H9 (cell line): Measurements from ENCODE around the gene TNRC6C. TPM values are rescaled to one million over a fixed set of nuclear protein-coding genes. Genes with fewer than 3 reads are reported as not detected.

Experiments
- DNase-seq: peaks from one replicate; pipeline ENCODE4 v3.0.0-alpha.2; 2017
- H2AFZ ChIP-seq: one replicate; pipeline ENCODE4 v1.6.1; 2013; ENCODE audit warnings: mild to moderate bottlenecking, low read length, control low read depth, moderate library complexity
- H2AK5ac ChIP-seq: 2 replicates; pipeline ENCODE4 v1.6.1; 2013; ENCODE audit warnings: low read length, control low read depth, mixed read lengths; ENCODE audit not compliant: insufficient read length
- H2BK120ac ChIP-seq: one replicate; pipeline ENCODE4 v1.6.1; 2013; ENCODE audit warnings: low read depth, mild to moderate bottlenecking, low read length, control low read depth, inconsistent platforms; ENCODE audit not compliant: poor library complexity, severe bottlenecking
- H2BK12ac ChIP-seq: 2 replicates; pipeline ENCODE4 v1.6.1; 2013; ENCODE audit warnings: low read length, control low read depth, mixed read lengths, low read depth; ENCODE audit not compliant: insufficient read length
- H2BK15ac ChIP-seq: 2 replicates; pipeline ENCODE4 v1.6.1; 2013; ENCODE audit warnings: low read depth, low read length, control low read depth
- H2BK20ac ChIP-seq: one replicate; pipeline ENCODE4 v1.6.1; 2013; ENCODE audit warnings: low read depth, mild to moderate bottlenecking, low read length, control low read depth, inconsistent platforms; ENCODE audit not compliant: poor library complexity, severe bottlenecking
- H2BK5ac ChIP-seq: 2 replicates; pipeline ENCODE4 v1.6.1; 2013; ENCODE audit warnings: low read length, control low read depth, mixed read lengths; ENCODE audit not compliant: insufficient read length
- H3K14ac ChIP-seq: 2 replicates; pipeline ENCODE4 v1.6.1; 2013; ENCODE audit warnings: low read length, control low read depth; ENCODE audit not compliant: insufficient read depth
- H3K18ac ChIP-seq: 2 replicates; pipeline ENCODE4 v1.6.1; 2013; ENCODE audit warnings: low read depth, mild to moderate bottlenecking, mixed read lengths, low read length, control low read depth; ENCODE audit not compliant: insufficient read length
- H3K23ac ChIP-seq: 2 replicates; pipeline ENCODE4 v1.6.1; 2013; ENCODE audit warnings: low read length, control low read depth, mixed read lengths, low read depth; ENCODE audit not compliant: insufficient read length
- H3K23me2 ChIP-seq: 2 replicates; pipeline ENCODE4 v1.6.1; 2013; ENCODE audit warnings: low read depth, mild to moderate bottlenecking, mixed read lengths, low read length, control low read depth; ENCODE audit not compliant: insufficient read length, poor library complexity, severe bottlenecking
- H3K27ac ChIP-seq: 2 replicates; pipeline ENCODE4 v1.5.1; 2013; ENCODE audit warnings: low read length, control low read depth, mixed read lengths, low read depth; ENCODE audit not compliant: insufficient read length
- H3K27me3 ChIP-seq: 2 replicates; pipeline ENCODE4 v1.6.1; 2013; ENCODE audit warnings: low read length, control low read depth, inconsistent platforms; ENCODE audit not compliant: insufficient read depth
- H3K4ac ChIP-seq: 2 replicates; pipeline ENCODE4 v1.6.1; 2013; ENCODE audit warnings: low read depth, mild to moderate bottlenecking, control low read depth, inconsistent platforms, low read length, moderate library complexity
- H3K4me1 ChIP-seq: 2 replicates; pipeline ENCODE4 v1.6.1; 2013; ENCODE audit warnings: low read length, control low read depth, inconsistent platforms; ENCODE audit not compliant: insufficient read depth
- H3K4me2 ChIP-seq: 2 replicates; pipeline ENCODE4 v1.6.1; 2013; ENCODE audit warnings: low read length, control low read depth, mixed read lengths; ENCODE audit not compliant: insufficient read length, insufficient read depth
- H3K56ac ChIP-seq: 2 replicates; pipeline ENCODE4 v1.6.1; 2013; ENCODE audit warnings: low read depth, mild to moderate bottlenecking, mixed read lengths, low read length, control low read depth; ENCODE audit not compliant: insufficient read length
- H3K79me1 ChIP-seq: 2 replicates; pipeline ENCODE4 v1.6.1; 2013; ENCODE audit warnings: low read depth, mild to moderate bottlenecking, moderate library complexity, low read length, control low read depth, inconsistent platforms; ENCODE audit not compliant: insufficient read depth, poor library complexity, severe bottlenecking
- H3K79me2 ChIP-seq: 2 replicates; pipeline ENCODE4 v1.6.1; 2013; ENCODE audit warnings: low read length, control low read depth, inconsistent platforms; ENCODE audit not compliant: insufficient read depth
- H3K9ac ChIP-seq: 2 replicates; pipeline ENCODE4 v1.6.1; 2013; ENCODE audit warnings: low read length, control low read depth, mixed read lengths; ENCODE audit not compliant: insufficient read length; ENCODE audit errors: extremely low read depth
- H3K9me3 ChIP-seq: one replicate; pipeline ENCODE4 v1.6.1; 2013; ENCODE audit warnings: low read depth, low read length, inconsistent platforms; ENCODE audit not compliant: control insufficient read depth
- H3T11ph ChIP-seq: one replicate; pipeline ENCODE4 v1.6.1; 2013; ENCODE audit warnings: mild to moderate bottlenecking, low read length, control low read depth, inconsistent platforms
- H4K20me1 ChIP-seq: one replicate; pipeline ENCODE4 v1.6.1; 2013; ENCODE audit not compliant: control insufficient read depth, insufficient read length, insufficient read depth
- H4K5ac ChIP-seq: 2 replicates; pipeline ENCODE4 v1.6.1; 2013; ENCODE audit warnings: low read depth, mild to moderate bottlenecking, mixed read lengths, low read length, control low read depth; ENCODE audit not compliant: insufficient read length
- H4K8ac ChIP-seq: replicated peaks from 2 replicates; pipeline ENCODE4 v1.6.1; 2013; ENCODE audit warnings: low read length, control low read depth, mixed read lengths, low read depth; ENCODE audit not compliant: insufficient read length
- H4K91ac ChIP-seq: 2 replicates; pipeline ENCODE4 v1.6.1; 2013; ENCODE audit warnings: low read depth, mild to moderate bottlenecking, moderate library complexity, mixed read lengths, low read length, control low read depth; ENCODE audit not compliant: insufficient read length
- H3K27ac Mint-ChIP-seq, 3 experiments: 2 replicates in 2 of 3; 3 replicates in 1 of 3; pipeline ENCODE4 v1.8.0; 2020 to 2021; ENCODE audit warnings: mixed read lengths in 3 of 3, mild to moderate bottlenecking in 1 of 3, moderate library complexity in 1 of 3
- H3K27me3 Mint-ChIP-seq: 2 replicates; pipeline ENCODE4 v1.8.0; 2021; ENCODE audit warnings: low read depth, mild to moderate bottlenecking, moderate library complexity, mixed read lengths
- H3K36me3 Mint-ChIP-seq, 3 experiments: 2 replicates in 2 of 3; 3 replicates in 1 of 3; pipeline ENCODE4 v1.8.0; 2020 to 2021; ENCODE audit warnings: low read depth in 3 of 3, mixed read lengths in 3 of 3; ENCODE audit not compliant: insufficient read depth in 1 of 3
- H3K4me1 Mint-ChIP-seq, 2 experiments: 2 replicates each; pipeline ENCODE4 v1.8.0; 2020; ENCODE audit warnings: mixed read lengths in 2 of 2
- H3K4me3 Mint-ChIP-seq, 2 experiments: 2 replicates in 1 of 2; 3 replicates in 1 of 2; pipeline ENCODE4 v1.8.0; 2020 to 2021; ENCODE audit warnings: mild to moderate bottlenecking in 2 of 2, mixed read lengths in 2 of 2, moderate library complexity in 1 of 2
- H3K9me3 Mint-ChIP-seq, 2 experiments: 2 replicates in 1 of 2; 3 replicates in 1 of 2; pipeline ENCODE4 v1.8.0; 2020; ENCODE audit warnings: mild to moderate bottlenecking in 2 of 2, mixed read lengths in 2 of 2, moderate library complexity in 1 of 2
- WGBS: extraction: QIAGEN DNeasy Blood & Tissue Kit; methylation state at CpG from one replicate; pipeline ENCODE4 v1.1.7; 2013; ENCODE audit warnings: missing lambda C conversion rate, low lambda C conversion rate, mixed read lengths; ENCODE audit not compliant: insufficient read length; ENCODE audit errors: extremely low coverage; 5-methylcytosine and 5-hydroxymethylcytosine counted together
- total RNA-seq: library from RNA; stranded (reverse); gene quantifications from 2 replicates; pipeline ENCODE4 v1.2.1, GENCODE V29; 2021
- TF ChIP-seq, protein P1 (sequence below): fragments of 200-600 bp; sonication (generic); conservative IDR thresholded peaks from 3 replicates; pipeline ENCODE4 v1.8.0; 2021; ENCODE audit warnings: antibody characterized with exemption, mild to moderate bottlenecking

Gene TNRC6C
- total RNA-seq, 1 experiment from 2014 or later = 24.7 TPM

DNA sequence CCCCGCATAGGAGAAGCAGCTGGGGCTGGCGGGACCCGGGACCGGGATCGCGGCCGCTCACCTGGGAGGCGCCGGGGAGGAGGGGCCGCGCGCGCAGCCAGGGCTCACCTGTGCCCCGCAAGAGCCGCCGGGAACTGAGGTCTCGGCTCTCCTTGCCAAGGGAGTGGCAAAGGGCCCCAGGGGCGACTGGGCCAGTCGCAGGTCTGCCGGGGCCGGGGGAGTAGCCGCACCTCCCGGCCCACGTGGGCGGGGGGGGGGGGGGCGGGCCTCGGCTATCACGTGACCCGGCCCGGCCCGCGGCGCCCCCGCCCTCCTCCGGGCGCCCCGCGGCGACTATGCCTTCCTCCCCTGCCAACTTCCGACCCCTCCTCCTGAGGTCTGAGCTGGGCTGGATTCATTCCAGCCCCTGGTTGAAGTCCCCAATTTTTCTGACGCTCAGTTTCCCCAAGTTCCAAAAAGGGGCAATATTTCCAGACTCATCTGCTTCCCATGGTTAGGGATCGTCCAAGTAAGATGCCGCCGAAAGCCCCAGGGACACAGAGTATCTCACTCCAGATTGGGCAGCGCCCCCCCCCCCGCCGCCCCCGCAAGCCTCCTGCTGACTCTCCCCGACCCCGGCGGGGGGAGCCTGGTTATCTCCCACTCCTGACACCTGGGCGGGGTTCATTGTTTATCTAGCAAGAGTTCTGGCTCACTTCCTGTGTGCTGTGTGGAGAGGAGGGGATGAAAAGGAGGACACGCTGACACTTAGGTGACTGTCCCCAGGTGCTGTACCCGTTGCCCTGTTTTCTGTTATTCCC lies 170.2 kb downstream of the TNRC6C start, which contains the start of gene TMC6:
TMC6 (minus strand) TSS at position 205 of the 800 bp plus-strand sequence. CDS start 1,923 bp downstream, outside the sequence.
- H3K4me1 ChIP-seq = peaks cover 10% of the 10 kb centered on the region; the same call in 1 of the 2 replicates
- peak within 1 kb of the TSS; percentile 22 for H3K18ac ChIP-seq
- H3T11ph ChIP-seq = no peak within 1 kb of the TSS
- no peaks in the 10 kb centered on the region for H4K20me1 ChIP-seq
- H3K4me3 Mint-ChIP-seq = peak within 1 kb of the TSS; percentile 81 to 87
- H3K27ac ChIP-seq = no peak within 1 kb of the TSS
- peaks cover 16% of the 10 kb centered on the region for H3K27me3 Mint-ChIP-seq
- no peaks in the 10 kb centered on the region; the same call in 1 of the 2 replicates for H3K27me3 ChIP-seq
- H3K4me2 ChIP-seq = peak within 1 kb of the TSS; percentile 64
- H3K79me2 ChIP-seq = no peaks in the 10 kb centered on the region; the same call in 1 of the 2 replicates
- H3K14ac ChIP-seq = no peak within 1 kb of the TSS; the same call in 1 of the 2 replicates
- no peak within 1 kb of the TSS for H2BK120ac ChIP-seq
- no peaks in the 10 kb centered on the region for H3K9me3 ChIP-seq
- H2AK5ac ChIP-seq = no peak within 1 kb of the TSS
- H3K36me3 Mint-ChIP-seq = peaks cover 1 to 3% (median 3%) of the 10 kb centered on the region in 3 experiments; a peak in 6 of 7 replicates
- H3K4ac ChIP-seq = no peak within 1 kb of the TSS
- no peak within 1 kb of the TSS for H2AFZ ChIP-seq
- peak; percentile 96 for DNase-seq
- peak within 1 kb of the TSS; percentile 67 to 91 (median 84); a peak in 4 of 7 replicates for H3K27ac Mint-ChIP-seq
- no peak within 1 kb of the TSS for H3K9ac ChIP-seq
- H2BK12ac ChIP-seq = no peak within 1 kb of the TSS
- H3K23me2 ChIP-seq = peaks cover 19% of the 10 kb centered on the region
- no peak within 1 kb of the TSS for H4K91ac ChIP-seq
- no peak within 1 kb of the TSS for H3K23ac ChIP-seq
- H3K56ac ChIP-seq = no peak within 1 kb of the TSS
- no peak within 1 kb of the TSS for H2BK20ac ChIP-seq
- no CpG with 5 or more reads among the region's 54 CpGs for WGBS
- H3K79me1 ChIP-seq = no peaks in the 10 kb centered on the region
- no peak within 1 kb of the TSS for H4K5ac ChIP-seq
- H4K8ac ChIP-seq = no peak within 1 kb of the TSS
- H3K9me3 Mint-ChIP-seq = no peaks in the 10 kb centered on the region; a peak in 2 of 5 replicates
- H2BK15ac ChIP-seq = no peak within 1 kb of the TSS
- peaks cover 25% of the 10 kb centered on the region in 2 experiments for H3K4me1 Mint-ChIP-seq
- TF ChIP-seq, protein P1, sequence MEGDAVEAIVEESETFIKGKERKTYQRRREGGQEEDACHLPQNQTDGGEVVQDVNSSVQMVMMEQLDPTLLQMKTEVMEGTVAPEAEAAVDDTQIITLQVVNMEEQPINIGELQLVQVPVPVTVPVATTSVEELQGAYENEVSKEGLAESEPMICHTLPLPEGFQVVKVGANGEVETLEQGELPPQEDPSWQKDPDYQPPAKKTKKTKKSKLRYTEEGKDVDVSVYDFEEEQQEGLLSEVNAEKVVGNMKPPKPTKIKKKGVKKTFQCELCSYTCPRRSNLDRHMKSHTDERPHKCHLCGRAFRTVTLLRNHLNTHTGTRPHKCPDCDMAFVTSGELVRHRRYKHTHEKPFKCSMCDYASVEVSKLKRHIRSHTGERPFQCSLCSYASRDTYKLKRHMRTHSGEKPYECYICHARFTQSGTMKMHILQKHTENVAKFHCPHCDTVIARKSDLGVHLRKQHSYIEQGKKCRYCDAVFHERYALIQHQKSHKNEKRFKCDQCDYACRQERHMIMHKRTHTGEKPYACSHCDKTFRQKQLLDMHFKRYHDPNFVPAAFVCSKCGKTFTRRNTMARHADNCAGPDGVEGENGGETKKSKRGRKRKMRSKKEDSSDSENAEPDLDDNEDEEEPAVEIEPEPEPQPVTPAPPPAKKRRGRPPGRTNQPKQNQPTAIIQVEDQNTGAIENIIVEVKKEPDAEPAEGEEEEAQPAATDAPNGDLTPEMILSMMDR = no peak
- no peak within 1 kb of the TSS for H2BK5ac ChIP-seq
